ENCODE measurements around the gene ELOVL4.

DNA sequence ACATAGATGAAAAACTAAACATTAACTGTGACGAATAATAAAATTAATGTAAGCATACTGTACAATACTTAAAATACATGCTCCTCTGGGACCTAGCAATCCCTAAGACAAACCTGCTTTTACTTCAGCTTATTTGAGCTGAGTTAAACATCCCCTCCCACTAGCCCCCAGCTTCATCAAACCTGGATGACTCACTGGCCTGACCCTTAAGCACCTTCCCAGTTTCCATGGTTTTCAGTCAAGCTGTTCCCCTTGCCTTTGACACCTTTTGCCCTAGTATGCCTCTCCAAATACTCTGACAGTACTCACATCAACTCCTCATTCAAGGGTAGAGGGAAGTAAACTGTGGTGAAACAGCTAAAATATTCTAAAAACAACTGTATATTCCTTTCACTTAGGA is 4.2 kb downstream of the ELOVL4 start:
- TF ChIP-seq, protein P1, sequence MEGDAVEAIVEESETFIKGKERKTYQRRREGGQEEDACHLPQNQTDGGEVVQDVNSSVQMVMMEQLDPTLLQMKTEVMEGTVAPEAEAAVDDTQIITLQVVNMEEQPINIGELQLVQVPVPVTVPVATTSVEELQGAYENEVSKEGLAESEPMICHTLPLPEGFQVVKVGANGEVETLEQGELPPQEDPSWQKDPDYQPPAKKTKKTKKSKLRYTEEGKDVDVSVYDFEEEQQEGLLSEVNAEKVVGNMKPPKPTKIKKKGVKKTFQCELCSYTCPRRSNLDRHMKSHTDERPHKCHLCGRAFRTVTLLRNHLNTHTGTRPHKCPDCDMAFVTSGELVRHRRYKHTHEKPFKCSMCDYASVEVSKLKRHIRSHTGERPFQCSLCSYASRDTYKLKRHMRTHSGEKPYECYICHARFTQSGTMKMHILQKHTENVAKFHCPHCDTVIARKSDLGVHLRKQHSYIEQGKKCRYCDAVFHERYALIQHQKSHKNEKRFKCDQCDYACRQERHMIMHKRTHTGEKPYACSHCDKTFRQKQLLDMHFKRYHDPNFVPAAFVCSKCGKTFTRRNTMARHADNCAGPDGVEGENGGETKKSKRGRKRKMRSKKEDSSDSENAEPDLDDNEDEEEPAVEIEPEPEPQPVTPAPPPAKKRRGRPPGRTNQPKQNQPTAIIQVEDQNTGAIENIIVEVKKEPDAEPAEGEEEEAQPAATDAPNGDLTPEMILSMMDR (IDR thresholded peaks at IDR 0.05) = no peak
- TF ChIP-seq POLR2A (IDR thresholded peaks at IDR 0.05) = no peak
